Measurements from ENCODE around the gene LARP1. TPM values are rescaled to one million over a fixed set of nuclear protein-coding genes. Genes with fewer than 3 reads are reported as not detected.

The LARP1 gene
- total and polyA plus RNA-seq, 9 of the 15 experiments (the other 6 are each of a cell fraction or from before 2014, with no cell fraction given) = 22.6 to 300 (median 92.0) TPM

GRCh38 chr5:154755361-154756008 lies at the start of gene LARP1 (continued):
- TF ChIP-seq ZNF699 (CRISPR knock-in tag; IDR thresholded peaks at IDR 0.05; ENCODE audit: insufficient replicate concordance) (no peak), MLLT1 (IDR thresholded peaks at IDR 0.05) (0 out of 4 replicates have a peak, but pooled peaks of 1 of the 2 experiments have one; percentile 32), RBM14 (IDR thresholded peaks at IDR 0.05; ENCODE audit: borderline replicate concordance, insufficient read depth, low read depth, low read length) (0 out of 2 replicates have a peak, but pooled peaks have one; percentile 30), ETV6 (IDR thresholded peaks at IDR 0.05; ENCODE audit: borderline replicate concordance in 1 of 2, low read depth in 2 of 2, low read length in 1 of 2) (no peak), ETV6 (CRISPR knock-in tag; IDR thresholded peaks at IDR 0.05; ENCODE audit: borderline replicate concordance) (no peak), CEBPB (tag; IDR thresholded peaks at IDR 0.05) (no peak), E2F6 (IDR thresholded peaks at IDR 0.05; ENCODE audit: borderline replicate concordance in 1 of 2, extremely low read depth in 1 of 2, insufficient read depth in 1 of 2, insufficient read length in 1 of 2, low read depth in 1 of 2, low read length in 1 of 2, poor library complexity in 1 of 2, severe bottlenecking in 1 of 2) (peak in 1 of 2 experiments; percentile 42), ATF1 (CRISPR knock-in tag; IDR thresholded peaks at IDR 0.05) (no peak), ATF1 (tag; IDR thresholded peaks at IDR 0.05) (0 out of 2 replicates have a peak, but pooled peaks have one; percentile 0), ZNF644 (tag; IDR thresholded peaks at IDR 0.05; ENCODE audit: low read depth) (no peak), ZNF436 (CRISPR knock-in tag; IDR thresholded peaks at IDR 0.05) (no peak), ZNF197 (CRISPR knock-in tag; IDR thresholded peaks at IDR 0.05; ENCODE audit: low read depth) (no peak), RBFOX2 (IDR thresholded peaks at IDR 0.05; ENCODE audit: low read depth, low read length) (peak; percentile 86; the same call in 1 of the 2 replicates), FUS (optimal IDR thresholded peaks at IDR 0.05; ENCODE audit: low read depth, low read length) (peak; percentile 42), BRD4 (IDR thresholded peaks at IDR 0.05) (no peak), MYBL2 (IDR thresholded peaks at IDR 0.05; ENCODE audit: low read depth) (no peak), MYBL2 (CRISPR knock-in tag; IDR thresholded peaks at IDR 0.05; ENCODE audit: borderline replicate concordance) (no peak)
